NCI-H2107 (cell line): Measurements from ENCODE around the gene APLF.
"Not testable (repeated sequence)": the region's sequence is repeated elsewhere in the genome, so short reads cannot be mapped to it uniquely, and the experiment has no call there.

Experiments used
- DNase-seq: peaks from one replicate; lab custom pipeline; 2025; lab: John Stamatoyannopoulos, UW

The APLF gene

DNA sequence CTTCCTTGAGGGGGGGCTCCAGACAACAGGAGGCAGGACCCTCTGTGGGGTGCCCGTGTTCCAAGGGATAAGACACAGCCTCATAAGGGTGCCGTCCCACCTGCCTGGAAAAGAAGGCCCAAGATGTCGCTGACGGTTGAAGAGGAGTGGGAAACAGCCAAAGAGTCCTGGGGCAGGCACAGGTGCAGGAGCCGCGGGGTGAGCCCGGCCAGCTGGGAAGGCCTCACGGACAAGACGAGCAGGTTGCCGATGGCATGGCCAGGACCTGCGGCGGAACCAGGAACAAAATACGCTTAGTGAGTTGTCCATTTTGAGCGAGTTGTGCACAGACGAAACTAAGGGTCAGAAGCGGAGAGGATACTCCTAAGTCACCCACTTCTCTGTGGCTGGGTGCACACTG is 61.8 kb downstream of the APLF start:
- DNase-seq, result not testable (repeated sequence)

DNA sequence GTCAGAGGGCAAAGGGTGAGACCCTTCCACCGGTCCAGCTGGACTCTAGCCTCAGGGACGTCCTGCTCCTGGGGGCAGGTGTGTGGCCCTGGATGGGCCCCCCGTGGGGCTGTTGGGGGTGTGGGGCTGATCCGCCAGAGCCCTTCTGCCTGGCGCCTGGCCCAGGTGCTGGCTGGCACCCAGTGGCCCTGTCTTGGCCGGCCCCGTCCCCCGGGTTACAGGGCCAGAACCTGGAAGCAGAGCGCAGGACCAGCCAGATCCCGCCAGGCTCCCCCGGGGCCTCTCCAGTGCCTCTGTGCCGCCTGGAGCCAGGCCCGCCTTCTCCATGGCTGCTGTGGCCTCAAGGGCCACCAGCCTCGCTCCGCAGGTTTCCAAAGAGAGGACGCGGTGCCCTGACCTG is 62.3 kb downstream of the APLF start:
- not testable (repeated sequence) for DNase-seq

- DNase-seq, result no peak
Measured at GRCh38 chr2:68536000-68536399, 68.6 kb downstream of the APLF start.

DNA sequence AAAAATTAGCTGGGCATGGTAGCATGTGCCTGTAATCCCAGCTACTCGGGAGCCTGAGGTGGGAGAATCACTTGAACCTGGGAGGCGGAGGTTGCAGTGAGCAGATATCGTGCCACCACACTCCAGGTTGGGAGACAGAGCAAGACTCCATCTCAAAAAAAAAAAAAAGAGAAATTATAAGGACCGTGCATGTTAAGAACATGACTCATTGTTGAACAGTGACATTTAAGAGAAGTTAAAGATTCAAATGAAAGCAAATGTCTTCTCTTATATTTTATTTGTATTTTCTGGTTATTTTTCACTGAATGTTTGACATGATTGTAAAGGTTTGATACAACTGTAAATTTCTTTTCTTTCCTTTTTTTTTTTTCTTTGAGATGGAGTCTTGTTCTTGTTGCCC is 69.6 kb downstream of the APLF start:
- DNase-seq, result no peak

GRCh38 chr2:68537809-68538208 is 70.4 kb downstream of the APLF start:
- DNase-seq, result no peak

DNA sequence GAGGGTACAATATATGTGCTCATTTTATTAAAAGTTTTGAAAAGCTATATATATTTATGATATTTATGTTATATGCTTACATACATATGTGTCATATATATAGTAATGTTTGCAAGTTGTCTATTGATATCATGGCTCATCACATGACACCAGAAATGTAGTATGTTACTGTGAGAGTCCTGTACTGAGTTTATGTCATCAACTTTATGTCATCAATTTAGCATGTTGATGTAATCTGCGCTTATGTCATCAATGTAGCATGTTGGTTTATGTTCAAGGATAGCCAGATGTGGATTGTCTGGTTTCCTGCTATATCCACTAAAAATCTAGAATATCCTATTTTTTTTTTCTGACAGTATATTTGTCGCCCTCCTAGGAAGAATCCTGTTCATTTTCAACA is 77.4 kb downstream of the APLF start:
- DNase-seq, result no peak

DNA sequence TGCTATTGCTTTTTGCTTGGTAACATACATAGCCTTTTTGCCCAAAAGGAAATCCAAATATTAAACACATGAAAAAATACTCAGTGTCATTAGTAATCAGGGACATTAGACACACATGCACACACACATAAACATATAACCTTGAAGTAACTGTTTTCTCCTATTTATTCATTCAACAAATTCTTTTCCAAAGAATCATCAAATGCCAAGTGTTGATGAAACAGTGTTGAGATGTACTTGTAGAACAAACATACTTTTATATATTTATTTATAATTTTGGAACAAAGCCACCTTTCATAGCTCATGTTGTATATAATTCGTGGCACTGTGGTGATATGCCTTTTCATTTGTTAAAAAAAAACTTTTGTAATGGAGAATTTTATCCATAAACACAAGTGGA is 81.0 kb downstream of the APLF start:
- DNase-seq, result no peak

- no peak for DNase-seq
Measured at GRCh38 chr2:68553098-68553497, 85.7 kb downstream of the APLF start.

- not testable (repeated sequence) for DNase-seq
Measured at GRCh38 chr2:68555425-68556206, 88.2 kb downstream of the APLF start.

DNA sequence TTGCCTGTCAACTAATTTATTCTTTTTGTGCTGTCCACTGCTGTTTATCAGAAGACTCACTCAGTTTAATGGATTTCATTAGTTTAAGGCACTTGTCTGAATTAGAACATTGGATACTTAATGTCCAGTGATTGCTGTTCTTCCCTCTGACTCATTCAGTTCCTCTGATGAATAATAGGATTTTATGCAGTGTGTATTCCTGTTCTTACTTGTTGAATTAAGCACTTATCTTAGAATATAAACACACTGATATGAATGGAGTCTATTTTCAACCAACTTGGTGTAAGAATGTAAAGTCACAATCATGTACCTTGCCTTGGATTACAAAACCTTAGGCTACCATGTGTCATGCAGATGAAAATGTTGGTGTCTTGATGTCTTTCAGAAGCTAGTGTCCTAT is 89.0 kb downstream of the APLF start:
- no peak for DNase-seq

- DNase-seq, result no peak
Measured at GRCh38 chr2:68558576-68558975, 91.2 kb downstream of the APLF start.

DNA sequence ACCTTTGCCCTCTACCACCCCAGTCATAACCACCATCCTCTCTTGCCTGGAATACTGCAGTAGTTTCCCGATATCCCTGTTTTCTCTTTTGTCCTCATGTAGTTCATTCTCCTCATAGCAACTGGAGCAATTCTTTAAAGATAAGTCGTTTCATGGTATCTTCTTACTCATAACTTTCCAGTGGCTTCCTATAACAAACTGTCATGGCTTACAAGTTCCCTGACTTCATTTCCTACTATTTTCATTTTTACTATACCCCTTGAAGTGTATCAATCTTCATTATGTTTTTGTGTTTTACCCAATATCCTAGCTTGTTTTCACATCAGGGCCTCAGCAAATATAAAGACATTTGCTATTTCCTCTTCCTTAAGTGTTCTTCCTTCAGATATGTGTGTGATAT is 92.3 kb downstream of the APLF start:
- DNase-seq, result no peak

DNA sequence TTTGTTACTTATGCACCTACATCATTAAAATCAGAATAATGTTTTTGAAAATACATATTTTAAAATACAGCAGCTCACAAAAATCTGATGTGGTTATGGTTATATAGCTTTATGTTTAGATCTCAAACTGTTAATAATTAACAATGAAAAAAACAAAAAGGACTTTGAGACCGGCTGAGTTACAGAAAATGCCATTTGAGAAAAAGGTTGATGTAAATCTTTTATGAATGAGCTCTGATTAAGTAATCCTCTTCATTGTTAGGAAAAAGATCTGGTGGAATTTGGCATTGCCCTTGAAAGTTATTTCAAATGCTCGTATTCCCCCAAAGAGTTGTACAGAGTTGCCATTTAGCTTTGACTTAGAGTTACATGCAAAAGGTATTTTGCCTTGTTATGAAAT is 93.2 kb downstream of the APLF start:
- no peak for DNase-seq

DNA sequence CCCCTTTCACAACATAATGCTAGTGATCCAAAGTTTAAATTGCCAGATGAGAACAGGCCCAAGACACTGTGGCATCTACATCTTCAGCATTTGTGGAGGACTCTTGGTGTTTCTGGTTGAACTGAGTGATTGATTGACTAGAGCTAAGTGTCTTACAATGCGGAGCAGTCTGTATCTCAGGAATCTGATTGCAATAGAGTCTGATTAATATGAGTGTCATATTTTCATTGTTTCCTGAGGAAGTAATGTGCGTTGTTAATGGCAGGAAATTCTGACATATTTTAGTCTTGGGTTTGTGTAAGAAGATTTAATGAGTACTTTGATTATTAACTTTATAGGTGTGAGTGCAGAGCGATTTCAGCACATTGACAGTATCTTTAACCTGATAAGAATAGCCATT is 94.0 kb downstream of the APLF start:
- no peak for DNase-seq

- no peak for DNase-seq
Measured at GRCh38 chr2:68562934-68563333, 95.5 kb downstream of the APLF start.

- no peak for DNase-seq
Measured at GRCh38 chr2:68564426-68564825, 97.0 kb downstream of the APLF start.

DNA sequence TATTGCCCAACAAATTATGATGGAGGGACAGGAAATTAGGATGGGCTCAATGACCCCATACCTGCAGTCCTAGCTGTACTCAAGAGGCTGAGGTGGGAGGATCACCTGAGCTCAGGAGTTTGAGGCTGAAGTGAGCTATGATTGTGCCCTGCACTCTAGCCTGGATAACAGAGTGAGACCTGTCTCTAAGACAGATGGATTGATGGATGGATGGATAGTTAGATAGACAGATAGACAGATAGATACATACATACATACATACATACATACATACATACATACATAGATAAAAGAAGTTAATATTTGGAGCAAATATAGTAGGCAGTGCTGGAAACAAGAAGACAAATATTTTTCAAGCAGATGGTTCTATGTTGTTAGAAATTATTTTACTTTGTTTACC is 97.9 kb downstream of the APLF start:
- DNase-seq, result no peak

DNA sequence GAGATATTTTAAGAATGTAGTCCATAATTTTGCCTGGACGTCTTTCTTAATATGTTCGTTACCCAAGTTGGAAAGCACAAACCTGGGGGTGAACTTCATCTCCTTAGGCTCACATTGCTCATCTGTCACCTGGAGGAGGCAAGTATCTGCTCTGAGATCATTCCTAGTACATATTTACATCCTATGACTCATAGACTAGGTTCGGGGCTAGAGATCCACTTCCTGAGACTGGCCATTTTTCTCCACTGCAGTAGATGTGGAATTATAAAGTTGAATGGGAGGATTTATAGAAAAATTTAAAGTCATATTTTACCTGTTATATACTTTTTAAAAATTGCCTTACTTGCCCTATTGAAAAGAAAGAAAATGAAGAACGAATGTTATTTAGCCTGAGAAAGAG is 98.5 kb downstream of the APLF start:
- DNase-seq, result no peak

GRCh38 chr2:68566362-68566761 is 99.0 kb downstream of the APLF start:
- no peak for DNase-seq

DNA sequence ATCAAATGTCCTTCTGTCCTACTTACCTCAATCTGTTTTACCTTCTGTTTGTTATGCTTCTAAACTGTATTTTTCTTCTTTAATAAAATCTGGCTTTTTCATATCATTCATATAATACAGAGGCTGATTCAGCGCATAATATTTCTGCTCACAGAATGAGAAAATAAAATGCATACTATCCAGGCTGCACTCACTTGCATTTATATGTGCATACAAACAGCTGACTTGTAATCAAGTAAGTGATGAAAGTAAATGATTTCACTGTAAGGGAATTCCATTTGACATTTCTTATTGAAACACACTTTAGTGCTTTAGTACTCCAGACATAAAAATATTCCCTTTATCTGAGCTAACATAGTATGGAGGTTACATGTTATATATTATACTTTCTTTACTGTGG is 100.7 kb downstream of the APLF start:
- DNase-seq, result no peak

- DNase-seq, result no peak
Measured at GRCh38 chr2:68569604-68570003, 102.2 kb downstream of the APLF start.

- DNase-seq, result not testable (repeated sequence)
Measured at GRCh38 chr2:68570434-68570833, 103.0 kb downstream of the APLF start.

DNA sequence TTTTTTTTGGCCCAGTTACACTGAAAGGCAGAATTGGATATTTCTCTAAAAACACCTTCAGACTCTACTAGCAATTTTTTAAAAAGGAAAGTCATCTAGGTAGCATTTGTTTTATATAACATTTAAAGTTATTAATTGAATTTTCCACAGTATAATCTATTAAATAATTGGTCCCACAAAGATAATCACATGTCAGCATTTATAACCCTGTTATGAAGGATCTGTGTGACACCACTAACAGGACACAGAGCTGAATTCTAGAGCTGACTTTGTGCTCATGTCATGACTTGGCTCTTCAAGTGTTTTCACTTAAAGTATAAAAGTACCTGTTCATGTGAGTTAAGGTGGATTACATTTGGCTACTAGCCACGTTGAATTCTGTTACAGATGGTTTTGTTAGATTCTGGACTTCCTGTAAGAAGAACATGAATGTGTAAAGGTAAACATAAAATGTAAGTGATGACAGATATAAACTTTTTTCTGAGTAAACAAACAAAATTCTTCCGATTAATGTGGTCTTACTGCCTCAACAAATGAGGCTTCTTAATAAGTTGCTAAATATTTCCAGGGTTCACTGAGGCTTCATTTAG is 106.9 kb downstream of the APLF start:
- DNase-seq, result no peak

GRCh38 chr2:68577183-68577582 is 109.8 kb downstream of the APLF start:
- no peak for DNase-seq
